ENCODE measurements around the gene CORO2B.

The CORO2B gene

GRCh38 chr15:68666812-68667450, 88.1 kb downstream of the CORO2B start:
- H3K27ac Mint-ChIP-seq (ENCODE audit: low read depth) = no peak overlapping the region
- DNase-seq (ENCODE audit: low spot score in 2 of 2) (no peak), ATAC-seq (replicated peaks; ENCODE audit: extremely low read depth, poor library complexity, severe bottlenecking) (no peak)
- peaks cover 64% of the 10 kb centered on the region for H3K27me3 Mint-ChIP-seq
- no peaks in the 10 kb centered on the region for H3K4me1 Mint-ChIP-seq
- peaks cover 2% of the 10 kb centered on the region for H3K36me3 Mint-ChIP-seq (ENCODE audit: insufficient read depth)
- no peaks in the 10 kb centered on the region for H3K9me3 Mint-ChIP-seq
- H3K4me3 Mint-ChIP-seq = no peak overlapping the region

- DNase-seq (ENCODE audit: low spot score in 2 of 2) = no peak
- H3K4me3 Mint-ChIP-seq = no peak overlapping the region
- H3K27me3 Mint-ChIP-seq = peaks cover 73% of the 10 kb centered on the region
- H3K9me3 Mint-ChIP-seq = no peaks in the 10 kb centered on the region
- peaks cover 2% of the 10 kb centered on the region for H3K36me3 Mint-ChIP-seq (ENCODE audit: insufficient read depth)
- H3K4me1 Mint-ChIP-seq = no peaks in the 10 kb centered on the region
- H3K27ac Mint-ChIP-seq (ENCODE audit: low read depth) = no peak overlapping the region
- ATAC-seq (replicated peaks; ENCODE audit: extremely low read depth, poor library complexity, severe bottlenecking) = no peak
Measured at GRCh38 chr15:68667800-68668625, 89.2 kb downstream of the CORO2B start.

- H3K27me3 Mint-ChIP-seq = peaks cover 73% of the 10 kb centered on the region
- H3K36me3 Mint-ChIP-seq (ENCODE audit: insufficient read depth) = peaks cover 1% of the 10 kb centered on the region
Measured at GRCh38 chr15:68668926-68669600, 90.3 kb downstream of the CORO2B start.

GRCh38 chr15:68672251-68672650, 93.5 kb downstream of the CORO2B start:
- H3K4me3 Mint-ChIP-seq = no peak overlapping the region
- H3K9me3 Mint-ChIP-seq = no peaks in the 10 kb centered on the region
- DNase-seq (ENCODE audit: low spot score in 2 of 2) (no peak), ATAC-seq (replicated peaks; ENCODE audit: extremely low read depth, poor library complexity, severe bottlenecking) (no peak)
- H3K27ac Mint-ChIP-seq (ENCODE audit: low read depth) = no peak overlapping the region
- peaks cover 1% of the 10 kb centered on the region for H3K36me3 Mint-ChIP-seq (ENCODE audit: insufficient read depth)
- peaks cover 5% of the 10 kb centered on the region for H3K4me1 Mint-ChIP-seq
- peaks cover 61% of the 10 kb centered on the region for H3K27me3 Mint-ChIP-seq

More at GRCh38 chr15:68668926-68669600, 90.3 kb downstream of the CORO2B start:
- DNase-seq (ENCODE audit: low spot score in 2 of 2) (no peak), ATAC-seq (replicated peaks; ENCODE audit: extremely low read depth, poor library complexity, severe bottlenecking) (no peak)
- Mint-ChIP-seq H3K4me1 (peaks cover 5% of the 10 kb centered on the region), H3K4me3 (no peak overlapping the region), H3K9me3 (no peaks in the 10 kb centered on the region), H3K27ac (ENCODE audit: low read depth) (no peak overlapping the region)

GRCh38 chr15:68672781-68673205, 94.0 kb downstream of the CORO2B start:
- Mint-ChIP-seq H3K36me3 (ENCODE audit: insufficient read depth) (peaks cover 1% of the 10 kb centered on the region), H3K4me3 (no peak overlapping the region), H3K27me3 (peaks cover 61% of the 10 kb centered on the region), H3K4me1 (peaks cover 5% of the 10 kb centered on the region), H3K9me3 (no peaks in the 10 kb centered on the region), H3K27ac (ENCODE audit: low read depth) (no peak overlapping the region)
- ATAC-seq (replicated peaks; ENCODE audit: extremely low read depth, poor library complexity, severe bottlenecking) = no peak
- DNase-seq (ENCODE audit: low spot score in 2 of 2) = no peak

GRCh38 chr15:68674975-68675374, 96.2 kb downstream of the CORO2B start:
- DNase-seq (ENCODE audit: low spot score in 2 of 2) (no peak), ATAC-seq (replicated peaks; ENCODE audit: extremely low read depth, poor library complexity, severe bottlenecking) (no peak)
- no peak overlapping the region for H3K27ac Mint-ChIP-seq (ENCODE audit: low read depth)
- H3K4me3 Mint-ChIP-seq = no peak overlapping the region
- peaks cover 5% of the 10 kb centered on the region for H3K4me1 Mint-ChIP-seq
- peaks cover 1% of the 10 kb centered on the region for H3K36me3 Mint-ChIP-seq (ENCODE audit: insufficient read depth)
- peaks cover 61% of the 10 kb centered on the region for H3K27me3 Mint-ChIP-seq
- no peaks in the 10 kb centered on the region for H3K9me3 Mint-ChIP-seq

GRCh38 chr15:68676011-68676605, 97.3 kb downstream of the CORO2B start:
- H3K27me3 Mint-ChIP-seq = peaks cover 56% of the 10 kb centered on the region
- no peak for ATAC-seq (replicated peaks; ENCODE audit: extremely low read depth, poor library complexity, severe bottlenecking)
- peaks cover 5% of the 10 kb centered on the region for H3K4me1 Mint-ChIP-seq
- H3K4me3 Mint-ChIP-seq = no peak overlapping the region
- DNase-seq (ENCODE audit: low spot score in 2 of 2) = no peak
- H3K9me3 Mint-ChIP-seq = no peaks in the 10 kb centered on the region
- H3K36me3 Mint-ChIP-seq (ENCODE audit: insufficient read depth) = peaks cover 1% of the 10 kb centered on the region
- H3K27ac Mint-ChIP-seq (ENCODE audit: low read depth) = no peak overlapping the region

- ATAC-seq (replicated peaks; ENCODE audit: extremely low read depth, poor library complexity, severe bottlenecking) = no peak
- H3K27ac Mint-ChIP-seq (ENCODE audit: low read depth) = no peak overlapping the region
Measured at GRCh38 chr15:68676926-68677325, 98.1 kb downstream of the CORO2B start.

GRCh38 chr15:68677996-68678395, 99.2 kb downstream of the CORO2B start:
- no peaks in the 10 kb centered on the region for H3K9me3 Mint-ChIP-seq
- no peak overlapping the region for H3K27ac Mint-ChIP-seq (ENCODE audit: low read depth)
- no peak overlapping the region for H3K4me3 Mint-ChIP-seq
- DNase-seq (ENCODE audit: low spot score in 2 of 2) (no peak), ATAC-seq (replicated peaks; ENCODE audit: extremely low read depth, poor library complexity, severe bottlenecking) (no peak)
- H3K4me1 Mint-ChIP-seq = peaks cover 5% of the 10 kb centered on the region
- peaks cover 39% of the 10 kb centered on the region for H3K27me3 Mint-ChIP-seq
- peaks cover 1% of the 10 kb centered on the region for H3K36me3 Mint-ChIP-seq (ENCODE audit: insufficient read depth)

More at GRCh38 chr15:68676926-68677325, 98.1 kb downstream of the CORO2B start:
- Mint-ChIP-seq H3K9me3 (no peaks in the 10 kb centered on the region), H3K4me3 (no peak overlapping the region), H3K36me3 (ENCODE audit: insufficient read depth) (peaks cover 1% of the 10 kb centered on the region), H3K4me1 (peaks cover 5% of the 10 kb centered on the region), H3K27me3 (peaks cover 49% of the 10 kb centered on the region)
- DNase-seq (ENCODE audit: low spot score in 2 of 2) = no peak

- Mint-ChIP-seq H3K9me3 (no peaks in the 10 kb centered on the region), H3K36me3 (ENCODE audit: insufficient read depth) (peaks cover 1% of the 10 kb centered on the region), H3K4me1 (peaks cover 4% of the 10 kb centered on the region), H3K27me3 (peaks cover 31% of the 10 kb centered on the region), H3K27ac (ENCODE audit: low read depth) (no peak overlapping the region), H3K4me3 (no peak overlapping the region)
- no peak for ATAC-seq (replicated peaks; ENCODE audit: extremely low read depth, poor library complexity, severe bottlenecking)
- DNase-seq (ENCODE audit: low spot score in 2 of 2) = no peak
Measured at GRCh38 chr15:68678746-68679145, 100.0 kb downstream of the CORO2B start.

- Mint-ChIP-seq H3K4me3 (no peak overlapping the region), H3K9me3 (no peaks in the 10 kb centered on the region), H3K4me1 (no peaks in the 10 kb centered on the region), H3K27me3 (peaks cover 27% of the 10 kb centered on the region), H3K36me3 (ENCODE audit: insufficient read depth) (no peaks in the 10 kb centered on the region), H3K27ac (ENCODE audit: low read depth) (no peak overlapping the region)
- no peak for ATAC-seq (replicated peaks; ENCODE audit: extremely low read depth, poor library complexity, severe bottlenecking)
- DNase-seq (ENCODE audit: low spot score in 2 of 2) = no peak
Measured at GRCh38 chr15:68679161-68679560, 100.4 kb downstream of the CORO2B start.

GRCh38 chr15:68679961-68680371, 101.2 kb downstream of the CORO2B start:
- DNase-seq (ENCODE audit: low spot score in 2 of 2) (no peak), ATAC-seq (replicated peaks; ENCODE audit: extremely low read depth, poor library complexity, severe bottlenecking) (no peak)
- H3K4me3 Mint-ChIP-seq = no peak overlapping the region
- no peaks in the 10 kb centered on the region for H3K9me3 Mint-ChIP-seq
- H3K36me3 Mint-ChIP-seq (ENCODE audit: insufficient read depth) = no peaks in the 10 kb centered on the region
- H3K27me3 Mint-ChIP-seq = peaks cover 25% of the 10 kb centered on the region
- no peak overlapping the region for H3K27ac Mint-ChIP-seq (ENCODE audit: low read depth)
- no peaks in the 10 kb centered on the region for H3K4me1 Mint-ChIP-seq
